Measurements from ENCODE around the gene DCAF11.

DNA sequence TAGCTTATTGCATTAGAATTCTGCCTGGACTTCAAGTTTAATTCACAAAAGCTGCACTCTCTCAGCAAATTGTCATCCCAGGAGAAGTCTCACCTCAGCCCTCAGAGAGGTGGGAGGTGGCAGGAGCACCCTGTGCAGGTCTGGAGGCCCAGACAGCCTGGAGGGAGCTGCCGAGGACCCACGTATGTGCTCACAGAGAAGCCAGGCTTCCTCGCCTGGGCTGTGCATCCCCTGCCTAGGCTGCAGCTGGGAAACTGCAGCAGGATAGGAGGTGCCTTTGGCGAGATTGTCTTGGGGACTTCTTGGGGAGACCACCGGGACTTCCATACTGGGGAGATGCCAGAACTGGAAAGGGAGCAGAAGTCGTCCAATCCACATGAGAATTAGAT is 34.4 kb upstream of the DCAF11 start:
- TF ChIP-seq, protein P1, sequence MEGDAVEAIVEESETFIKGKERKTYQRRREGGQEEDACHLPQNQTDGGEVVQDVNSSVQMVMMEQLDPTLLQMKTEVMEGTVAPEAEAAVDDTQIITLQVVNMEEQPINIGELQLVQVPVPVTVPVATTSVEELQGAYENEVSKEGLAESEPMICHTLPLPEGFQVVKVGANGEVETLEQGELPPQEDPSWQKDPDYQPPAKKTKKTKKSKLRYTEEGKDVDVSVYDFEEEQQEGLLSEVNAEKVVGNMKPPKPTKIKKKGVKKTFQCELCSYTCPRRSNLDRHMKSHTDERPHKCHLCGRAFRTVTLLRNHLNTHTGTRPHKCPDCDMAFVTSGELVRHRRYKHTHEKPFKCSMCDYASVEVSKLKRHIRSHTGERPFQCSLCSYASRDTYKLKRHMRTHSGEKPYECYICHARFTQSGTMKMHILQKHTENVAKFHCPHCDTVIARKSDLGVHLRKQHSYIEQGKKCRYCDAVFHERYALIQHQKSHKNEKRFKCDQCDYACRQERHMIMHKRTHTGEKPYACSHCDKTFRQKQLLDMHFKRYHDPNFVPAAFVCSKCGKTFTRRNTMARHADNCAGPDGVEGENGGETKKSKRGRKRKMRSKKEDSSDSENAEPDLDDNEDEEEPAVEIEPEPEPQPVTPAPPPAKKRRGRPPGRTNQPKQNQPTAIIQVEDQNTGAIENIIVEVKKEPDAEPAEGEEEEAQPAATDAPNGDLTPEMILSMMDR (IDR thresholded peaks at IDR 0.05) = no peak
- TF ChIP-seq POLR2A (IDR thresholded peaks at IDR 0.05) (no peak), POLR2AphosphoS5 (IDR thresholded peaks at IDR 0.05) (no peak), EP300 (IDR thresholded peaks at IDR 0.05) (no peak)

Measured in upper lobe of left lung (tissue), 4 donors.